NCI-H2196 treated with DMSO at 0.1 percent for 48 hours (cell line): ENCODE results near the gene CGNL1.

Experiments
- DNase-seq: peaks from one replicate; lab custom pipeline; 2025; ENCODE audit not compliant: unreplicated experiment; lab: John Stamatoyannopoulos, UW

The CGNL1 gene

GRCh38 chr15:57375827-57376695 lies at the start of gene CGNL1:
CGNL1 (plus strand) TSS chr15:57376505; CDS start chr15:57438000, 61,495 bp downstream.
- DNase-seq = no peak

GRCh38 chr15:57327985-57328471 lies 48.3 kb upstream of the CGNL1 start:
- no peak for DNase-seq

- DNase-seq = no peak
Measured at GRCh38 chr15:57328479-57328878, 47.8 kb upstream of the CGNL1 start.

- DNase-seq = no peak
Measured at GRCh38 chr15:57328897-57329296, 47.4 kb upstream of the CGNL1 start.

- DNase-seq = no peak
Measured at GRCh38 chr15:57329582-57330367, 46.5 kb upstream of the CGNL1 start.

- DNase-seq = no peak
Measured at GRCh38 chr15:57330619-57331340, 45.5 kb upstream of the CGNL1 start.

GRCh38 chr15:57332326-57332725 lies 44.0 kb upstream of the CGNL1 start:
- no peak for DNase-seq

- DNase-seq = no peak
Measured at GRCh38 chr15:57333487-57333886, 42.8 kb upstream of the CGNL1 start.

- DNase-seq = no peak
Measured at GRCh38 chr15:57334257-57334656, 42.0 kb upstream of the CGNL1 start.

GRCh38 chr15:57335293-57335715 lies 41.0 kb upstream of the CGNL1 start:
- no peak for DNase-seq

- no peak for DNase-seq
Measured at GRCh38 chr15:57335719-57336118, 40.6 kb upstream of the CGNL1 start.

- DNase-seq = no peak
Measured at GRCh38 chr15:57337868-57338411, 38.4 kb upstream of the CGNL1 start.

GRCh38 chr15:57339321-57339720 lies 37.0 kb upstream of the CGNL1 start:
- no peak for DNase-seq

GRCh38 chr15:57340682-57341259 lies 35.5 kb upstream of the CGNL1 start:
- peak; percentile 15 for DNase-seq

- DNase-seq = no peak
Measured at GRCh38 chr15:57343048-57343447, 33.3 kb upstream of the CGNL1 start.

- no peak for DNase-seq
Measured at GRCh38 chr15:57343498-57343897, 32.8 kb upstream of the CGNL1 start.

GRCh38 chr15:57344282-57344681 lies 32.0 kb upstream of the CGNL1 start:
- DNase-seq = no peak

GRCh38 chr15:57345584-57345983 lies 30.7 kb upstream of the CGNL1 start:
- DNase-seq = no peak

GRCh38 chr15:57348081-57348480 lies 28.2 kb upstream of the CGNL1 start:
- DNase-seq = no peak

- DNase-seq = no peak
Measured at GRCh38 chr15:57352535-57353316, 23.6 kb upstream of the CGNL1 start.
